Hepatocyte (in vitro differentiated cells): ENCODE measurements around the gene MINDY4.

Experiments
- EZH2 ChIP-seq: fragments of 200-600 bp; sonication (generic); IDR thresholded peaks from 2 replicates; pipeline ENCODE4 v1.6.1; 2016; ENCODE audit warnings: antibody characterized with exemption, mild to moderate bottlenecking, borderline replicate concordance
- EZH2phosphoT487 ChIP-seq: fragments of 200-600 bp; sonication (generic); IDR thresholded peaks from one replicate; pipeline ENCODE4 v1.6.1; 2018; ENCODE audit warnings: antibody characterized with exemption, mild to moderate bottlenecking, low read depth, moderate library complexity; ENCODE audit not compliant: unreplicated experiment, severe bottlenecking
- TF ChIP-seq, protein P1 (sequence below): fragments of 200-600 bp; sonication (generic); IDR thresholded peaks from 2 replicates; pipeline ENCODE4 v1.5.1; 2016; ENCODE audit warnings: antibody characterized with exemption, mild to moderate bottlenecking; ENCODE audit not compliant: poor library complexity

GRCh38 chr7:30933124-30933974 is 162.1 kb downstream of the MINDY4 start:
- TF ChIP-seq, protein P1, sequence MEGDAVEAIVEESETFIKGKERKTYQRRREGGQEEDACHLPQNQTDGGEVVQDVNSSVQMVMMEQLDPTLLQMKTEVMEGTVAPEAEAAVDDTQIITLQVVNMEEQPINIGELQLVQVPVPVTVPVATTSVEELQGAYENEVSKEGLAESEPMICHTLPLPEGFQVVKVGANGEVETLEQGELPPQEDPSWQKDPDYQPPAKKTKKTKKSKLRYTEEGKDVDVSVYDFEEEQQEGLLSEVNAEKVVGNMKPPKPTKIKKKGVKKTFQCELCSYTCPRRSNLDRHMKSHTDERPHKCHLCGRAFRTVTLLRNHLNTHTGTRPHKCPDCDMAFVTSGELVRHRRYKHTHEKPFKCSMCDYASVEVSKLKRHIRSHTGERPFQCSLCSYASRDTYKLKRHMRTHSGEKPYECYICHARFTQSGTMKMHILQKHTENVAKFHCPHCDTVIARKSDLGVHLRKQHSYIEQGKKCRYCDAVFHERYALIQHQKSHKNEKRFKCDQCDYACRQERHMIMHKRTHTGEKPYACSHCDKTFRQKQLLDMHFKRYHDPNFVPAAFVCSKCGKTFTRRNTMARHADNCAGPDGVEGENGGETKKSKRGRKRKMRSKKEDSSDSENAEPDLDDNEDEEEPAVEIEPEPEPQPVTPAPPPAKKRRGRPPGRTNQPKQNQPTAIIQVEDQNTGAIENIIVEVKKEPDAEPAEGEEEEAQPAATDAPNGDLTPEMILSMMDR: no peak
- no peak for TF ChIP-seq EZH2
- no peak for TF ChIP-seq EZH2phosphoT487
